Hematopoietic multipotent progenitor cell (in vitro differentiated cells): ENCODE measurements around the gene TNRC6A. TPM values are rescaled to one million over a fixed set of nuclear protein-coding genes. Genes with fewer than 3 reads are reported as not detected.

ENCODE experiments used
- DNase-seq, 3 donors: peaks; one replicate each; pipeline ENCODE4 v3.0.0-alpha.2; 2011 to 2015; ENCODE audit warnings: low read depth in 2 of 3, low spot score in 2 of 3
- total RNA-seq: library from RNA; depleted of rRNA; stranded (reverse); fragments of >200 nt; gene quantifications from one replicate; pipeline ENCODE4 v1.2.3, GENCODE V29; 2012

The TNRC6A gene
- total RNA-seq, 1 donor, result 29.6 TPM

DNA sequence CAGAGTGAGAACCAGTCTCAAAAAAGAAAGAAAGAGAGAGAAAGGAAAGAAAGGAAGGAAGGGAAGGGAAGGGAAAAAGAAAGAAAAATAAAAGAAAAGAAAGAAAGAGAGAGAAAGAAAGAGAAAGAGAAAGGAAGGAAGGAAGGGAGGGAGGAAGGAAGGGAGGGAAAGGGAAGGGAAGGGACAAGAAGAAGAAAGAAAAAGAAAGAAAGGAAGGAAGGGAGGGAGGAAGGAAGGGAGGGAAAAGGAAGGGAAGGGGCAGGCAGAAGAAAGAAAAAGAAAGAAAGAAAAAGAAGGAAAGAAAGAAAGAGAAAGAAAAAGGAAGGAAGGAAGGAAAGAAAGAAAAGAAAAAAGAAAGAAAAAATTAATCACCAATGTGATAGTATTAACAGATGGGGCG, 132.0 kb downstream of the TNRC6A start:
- DNase-seq, result no peak

- no peak for DNase-seq
These were observed 134.4 kb downstream of the TNRC6A start for GRCh38 chr16:24863582-24864437.

DNA sequence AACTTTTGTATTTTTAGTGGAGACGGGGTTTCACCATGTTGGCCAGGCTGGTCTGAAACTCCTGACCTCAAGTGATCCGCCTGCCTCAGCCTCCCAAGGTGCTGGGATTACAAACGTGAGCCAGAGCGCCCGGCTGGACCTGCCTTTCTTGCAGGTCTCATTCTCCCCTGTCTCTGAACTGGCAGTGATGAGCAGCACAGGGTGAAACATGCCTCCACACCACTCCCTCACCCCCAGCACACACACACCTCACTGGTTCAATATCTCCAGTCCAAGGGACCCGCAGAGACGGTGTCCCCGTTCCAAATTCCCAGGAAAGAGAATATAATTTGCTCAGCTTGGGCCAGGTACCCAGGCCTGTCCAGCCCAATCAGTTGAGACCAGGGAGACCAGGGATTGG, 139.6 kb downstream of the TNRC6A start:
- no peak for DNase-seq

GRCh38 chr16:24871891-24872290, 142.4 kb downstream of the TNRC6A start:
- DNase-seq, result no peak

- no peak for DNase-seq
These were observed 143.6 kb downstream of the TNRC6A start for GRCh38 chr16:24873028-24873427.

DNA sequence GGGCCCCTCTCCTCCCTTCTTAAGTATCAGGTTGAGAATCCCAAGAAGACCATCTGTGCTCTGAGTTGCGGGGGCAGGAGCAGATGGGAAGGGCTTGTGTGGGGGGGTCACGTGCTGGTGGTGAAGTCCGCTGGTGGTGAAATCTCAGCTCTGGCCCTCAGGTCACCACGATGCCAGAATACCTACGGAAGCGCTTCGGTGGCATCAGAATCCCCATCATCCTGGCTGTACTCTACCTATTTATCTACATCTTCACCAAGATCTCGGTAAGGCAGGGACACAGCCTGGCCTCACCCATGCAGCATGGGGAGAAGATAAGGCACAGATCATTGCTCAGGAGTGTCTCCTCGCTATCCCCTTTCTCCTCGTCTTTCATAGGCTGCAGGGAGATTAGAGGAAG, 146.0 kb downstream of the TNRC6A start:
- DNase-seq, result no peak

Other genes with a start within 250 kb of the TNRC6A start
- gene RBBP6, start 190.1 kb upstream of the TNRC6A start, total RNA-seq, result 47.4 TPM
- under 0.01 TPM for gene SLC5A11, start 116.3 kb downstream of the TNRC6A start, total RNA-seq